ENCODE measurements around the gene NFX1. TPM values are rescaled to one million over a fixed set of nuclear protein-coding genes. Genes with fewer than 3 reads are reported as not detected.

The NFX1 gene
- polyA plus RNA-seq, 1 donor (not counting 4 experiments of a cell fraction or from before 2014, with no cell fraction given) = 28.1 TPM

DNA sequence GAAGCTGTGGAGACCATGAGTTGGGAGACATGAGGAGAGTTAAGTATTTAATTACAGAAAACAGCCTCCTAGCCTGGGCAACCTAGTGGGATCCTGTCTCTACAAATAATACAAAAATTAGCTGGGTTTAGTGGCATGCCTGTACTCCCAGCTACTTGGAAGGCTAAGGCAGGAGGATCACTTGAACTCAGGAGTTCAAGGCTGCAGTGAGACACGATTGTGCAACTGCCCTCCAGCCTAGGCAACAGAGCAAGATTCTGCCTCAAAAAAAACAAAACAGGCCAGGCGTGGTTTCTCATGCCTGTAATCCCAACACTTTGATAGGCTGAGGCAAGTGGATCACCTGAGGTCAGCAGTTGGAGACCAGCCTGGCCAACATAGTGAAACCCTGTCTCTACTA lies 59.4 kb downstream of the NFX1 start:
- no peak overlapping the region for H3K4me3 ChIP-seq (ENCODE audit: control insufficient read depth in 2 of 3, extremely low read depth in 1 of 3, insufficient read depth in 2 of 3, low read depth in 1 of 3, low read length in 3 of 3)
- dilution Hi-C loops (cut with MboI; ENCODE audit: extremely low pct_ligation_motif_present, low sequenced_read_pairs) = no loop called here
- H3K9me3 ChIP-seq (ENCODE audit: control insufficient read depth, low read depth, low read length) = no peaks in the 10 kb centered on the region
- no peaks in the 10 kb centered on the region for H3K27me3 ChIP-seq (ENCODE audit: control insufficient read depth, extremely low read depth, insufficient read depth, low read length)
- H3K36me3 ChIP-seq (ENCODE audit: control insufficient read depth in 2 of 2, extremely low read depth in 1 of 2, insufficient read depth in 2 of 2, low read length in 2 of 2) = peaks cover 7 to 14% of the 10 kb centered on the region in 2 experiments
- FAIRE-seq (no peak), DNase-seq (ENCODE audit: low read depth, low spot score) (no peak)
- no peaks in the 10 kb centered on the region for H3K79me2 ChIP-seq (ENCODE audit: control insufficient read depth, insufficient read depth, low read length)
- no peak overlapping the region for H3K27ac ChIP-seq (ENCODE audit: control insufficient read depth, insufficient read depth, low read length)
- H4K20me1 ChIP-seq (ENCODE audit: control insufficient read depth, extremely low read depth, insufficient read depth, low read length) = no peaks in the 10 kb centered on the region
- no peak overlapping the region for H3K4me2 ChIP-seq (ENCODE audit: control insufficient read depth, extremely low read depth, insufficient read depth, low read depth, low read length)
- H2AFZ ChIP-seq (ENCODE audit: control insufficient read depth, low read length) = no peak overlapping the region
- TF ChIP-seq, protein P1, sequence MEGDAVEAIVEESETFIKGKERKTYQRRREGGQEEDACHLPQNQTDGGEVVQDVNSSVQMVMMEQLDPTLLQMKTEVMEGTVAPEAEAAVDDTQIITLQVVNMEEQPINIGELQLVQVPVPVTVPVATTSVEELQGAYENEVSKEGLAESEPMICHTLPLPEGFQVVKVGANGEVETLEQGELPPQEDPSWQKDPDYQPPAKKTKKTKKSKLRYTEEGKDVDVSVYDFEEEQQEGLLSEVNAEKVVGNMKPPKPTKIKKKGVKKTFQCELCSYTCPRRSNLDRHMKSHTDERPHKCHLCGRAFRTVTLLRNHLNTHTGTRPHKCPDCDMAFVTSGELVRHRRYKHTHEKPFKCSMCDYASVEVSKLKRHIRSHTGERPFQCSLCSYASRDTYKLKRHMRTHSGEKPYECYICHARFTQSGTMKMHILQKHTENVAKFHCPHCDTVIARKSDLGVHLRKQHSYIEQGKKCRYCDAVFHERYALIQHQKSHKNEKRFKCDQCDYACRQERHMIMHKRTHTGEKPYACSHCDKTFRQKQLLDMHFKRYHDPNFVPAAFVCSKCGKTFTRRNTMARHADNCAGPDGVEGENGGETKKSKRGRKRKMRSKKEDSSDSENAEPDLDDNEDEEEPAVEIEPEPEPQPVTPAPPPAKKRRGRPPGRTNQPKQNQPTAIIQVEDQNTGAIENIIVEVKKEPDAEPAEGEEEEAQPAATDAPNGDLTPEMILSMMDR (optimal IDR thresholded peaks at IDR 0.05 in 1 of 3, IDR thresholded peaks at IDR 0.05 in 1 of 3, conservative IDR thresholded peaks at IDR 0.05 in 1 of 3; ENCODE audit: extremely low read depth in 1 of 3, insufficient read depth in 2 of 3, low read length in 3 of 3) = no peak
- no peak for TF ChIP-seq EZH2 (IDR thresholded peaks at IDR 0.05; ENCODE audit: low read length)
- H3K9ac ChIP-seq (ENCODE audit: control insufficient read depth, extremely low read depth, insufficient read depth, low read length) = no peak overlapping the region
- H3K4me1 ChIP-seq (ENCODE audit: control insufficient read depth, extremely low read depth, insufficient read depth, low read length) = peaks cover 3% of the 10 kb centered on the region
- H3K9me1 ChIP-seq (ENCODE audit: control insufficient read depth, extremely low read depth, insufficient read depth, low read length) = no peaks in the 10 kb centered on the region

DNA sequence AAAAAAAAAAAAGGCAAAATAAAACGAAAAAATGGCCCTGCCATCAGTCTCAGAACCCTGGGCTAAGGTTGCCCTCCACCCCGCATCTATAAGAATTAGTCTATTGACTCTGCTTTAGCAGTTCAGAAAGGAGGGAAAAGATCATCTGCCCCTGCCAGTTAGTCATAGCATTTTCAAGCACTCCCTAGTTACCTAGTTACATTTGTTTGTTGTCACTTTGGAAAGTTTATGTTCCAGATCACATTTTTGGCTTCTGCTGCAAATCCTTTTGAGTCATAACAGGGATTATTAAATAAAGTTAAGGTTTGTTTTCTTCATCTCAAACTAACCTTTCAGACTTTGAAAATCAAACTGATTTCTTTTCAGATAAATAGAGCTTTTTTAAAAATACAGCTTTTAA lies 60.0 kb downstream of the NFX1 start:
- FAIRE-seq (no peak), DNase-seq (ENCODE audit: low read depth, low spot score) (no peak)
- no peak overlapping the region for H3K4me3 ChIP-seq (ENCODE audit: control insufficient read depth in 2 of 3, extremely low read depth in 1 of 3, insufficient read depth in 2 of 3, low read depth in 1 of 3, low read length in 3 of 3)
- no peaks in the 10 kb centered on the region for H3K27me3 ChIP-seq (ENCODE audit: control insufficient read depth, extremely low read depth, insufficient read depth, low read length)
- dilution Hi-C loops (cut with MboI; ENCODE audit: extremely low pct_ligation_motif_present, low sequenced_read_pairs) = no loop called here
- peaks cover 7 to 18% of the 10 kb centered on the region in 2 experiments for H3K36me3 ChIP-seq (ENCODE audit: control insufficient read depth in 2 of 2, extremely low read depth in 1 of 2, insufficient read depth in 2 of 2, low read length in 2 of 2)
- no peak overlapping the region for H2AFZ ChIP-seq (ENCODE audit: control insufficient read depth, low read length)
- H3K4me1 ChIP-seq (ENCODE audit: control insufficient read depth, extremely low read depth, insufficient read depth, low read length) = peaks cover 3% of the 10 kb centered on the region
- H3K9ac ChIP-seq (ENCODE audit: control insufficient read depth, extremely low read depth, insufficient read depth, low read length) = no peak overlapping the region
- TF ChIP-seq, protein P1 (optimal IDR thresholded peaks at IDR 0.05 in 1 of 3, IDR thresholded peaks at IDR 0.05 in 1 of 3, conservative IDR thresholded peaks at IDR 0.05 in 1 of 3; ENCODE audit: extremely low read depth in 1 of 3, insufficient read depth in 2 of 3, low read length in 3 of 3) = no peak
- TF ChIP-seq EZH2 (IDR thresholded peaks at IDR 0.05; ENCODE audit: low read length) = no peak
- no peak overlapping the region for H3K4me2 ChIP-seq (ENCODE audit: control insufficient read depth, extremely low read depth, insufficient read depth, low read depth, low read length)
- H3K9me3 ChIP-seq (ENCODE audit: control insufficient read depth, low read depth, low read length) = no peaks in the 10 kb centered on the region
- no peaks in the 10 kb centered on the region for H3K79me2 ChIP-seq (ENCODE audit: control insufficient read depth, insufficient read depth, low read length)
- peak overlapping the region; percentile 5 for H3K27ac ChIP-seq (ENCODE audit: control insufficient read depth, insufficient read depth, low read length)
- no peaks in the 10 kb centered on the region for H4K20me1 ChIP-seq (ENCODE audit: control insufficient read depth, extremely low read depth, insufficient read depth, low read length)
- no peaks in the 10 kb centered on the region for H3K9me1 ChIP-seq (ENCODE audit: control insufficient read depth, extremely low read depth, insufficient read depth, low read length)

All from keratinocyte (primary cell).